ENCODE measurements around the gene ZBTB11. TPM values are rescaled to one million over a fixed set of nuclear protein-coding genes. Genes with fewer than 3 reads are reported as not detected.

The ZBTB11 gene
- total RNA-seq, 1 experiment from 2014 or later, result 22.4 TPM

DNA sequence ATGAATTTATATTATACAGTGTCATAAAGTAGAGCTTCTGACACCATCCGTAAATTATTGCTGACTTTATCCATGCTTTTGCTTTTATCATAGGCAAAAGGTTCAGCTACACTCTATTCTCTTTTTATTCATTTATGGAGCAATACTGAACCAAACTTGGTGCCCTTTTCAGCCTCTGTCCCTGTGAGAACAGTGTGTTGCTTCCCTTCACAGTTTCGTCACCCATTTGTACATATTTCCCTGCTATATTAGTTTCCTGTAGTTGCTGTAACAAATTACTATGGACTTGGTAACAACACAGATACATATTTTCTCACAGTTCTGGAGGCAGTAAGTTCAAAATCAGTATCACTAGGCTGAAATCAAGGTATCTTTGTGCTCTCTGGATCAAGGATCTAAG lies 12.4 kb upstream of the ZBTB11 start:
- ChIA-PET CTCF (no interaction called here), POLR2A (ENCODE audit: low non-redundant PET) (no interaction called here)
- no peaks in the 10 kb centered on the region for H3K27me3 ChIP-seq (replicated peaks; ENCODE audit: insufficient read depth, low read depth, low read length, poor library complexity)
- H3K9me3 ChIP-seq (ENCODE audit: low read depth, low read length, poor library complexity, severe bottlenecking), result no peaks in the 10 kb centered on the region
- H3K4me3 ChIP-seq (ENCODE audit: low read depth, low read length, poor library complexity, severe bottlenecking), result no peak overlapping the region
- peaks cover 18% of the 10 kb centered on the region for H3K36me3 ChIP-seq (ENCODE audit: insufficient read depth, low read length, poor library complexity, severe bottlenecking)
- no peak for DNase-seq (ENCODE audit: low spot score)
- intact Hi-C loops (cut with micrococcal nuclease; ENCODE audit: unreplicated experiment), result no loop called here
- no peak overlapping the region for H3K27ac ChIP-seq (ENCODE audit: low read depth, low read length, poor library complexity, severe bottlenecking)
- no peak for TF ChIP-seq EZH2 (IDR thresholded peaks at IDR 0.05; ENCODE audit: borderline replicate concordance, low read depth, low read length, poor library complexity, severe bottlenecking)
- TF ChIP-seq, protein P1, sequence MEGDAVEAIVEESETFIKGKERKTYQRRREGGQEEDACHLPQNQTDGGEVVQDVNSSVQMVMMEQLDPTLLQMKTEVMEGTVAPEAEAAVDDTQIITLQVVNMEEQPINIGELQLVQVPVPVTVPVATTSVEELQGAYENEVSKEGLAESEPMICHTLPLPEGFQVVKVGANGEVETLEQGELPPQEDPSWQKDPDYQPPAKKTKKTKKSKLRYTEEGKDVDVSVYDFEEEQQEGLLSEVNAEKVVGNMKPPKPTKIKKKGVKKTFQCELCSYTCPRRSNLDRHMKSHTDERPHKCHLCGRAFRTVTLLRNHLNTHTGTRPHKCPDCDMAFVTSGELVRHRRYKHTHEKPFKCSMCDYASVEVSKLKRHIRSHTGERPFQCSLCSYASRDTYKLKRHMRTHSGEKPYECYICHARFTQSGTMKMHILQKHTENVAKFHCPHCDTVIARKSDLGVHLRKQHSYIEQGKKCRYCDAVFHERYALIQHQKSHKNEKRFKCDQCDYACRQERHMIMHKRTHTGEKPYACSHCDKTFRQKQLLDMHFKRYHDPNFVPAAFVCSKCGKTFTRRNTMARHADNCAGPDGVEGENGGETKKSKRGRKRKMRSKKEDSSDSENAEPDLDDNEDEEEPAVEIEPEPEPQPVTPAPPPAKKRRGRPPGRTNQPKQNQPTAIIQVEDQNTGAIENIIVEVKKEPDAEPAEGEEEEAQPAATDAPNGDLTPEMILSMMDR (conservative IDR thresholded peaks at IDR 0.05; ENCODE audit: low read depth, low read length), result no peak
- no TSS peak for BruUV-seq (replicated peaks)
- peaks cover 11% of the 10 kb centered on the region for H3K4me1 ChIP-seq (ENCODE audit: insufficient read depth, low read length, poor library complexity, severe bottlenecking)

DNA sequence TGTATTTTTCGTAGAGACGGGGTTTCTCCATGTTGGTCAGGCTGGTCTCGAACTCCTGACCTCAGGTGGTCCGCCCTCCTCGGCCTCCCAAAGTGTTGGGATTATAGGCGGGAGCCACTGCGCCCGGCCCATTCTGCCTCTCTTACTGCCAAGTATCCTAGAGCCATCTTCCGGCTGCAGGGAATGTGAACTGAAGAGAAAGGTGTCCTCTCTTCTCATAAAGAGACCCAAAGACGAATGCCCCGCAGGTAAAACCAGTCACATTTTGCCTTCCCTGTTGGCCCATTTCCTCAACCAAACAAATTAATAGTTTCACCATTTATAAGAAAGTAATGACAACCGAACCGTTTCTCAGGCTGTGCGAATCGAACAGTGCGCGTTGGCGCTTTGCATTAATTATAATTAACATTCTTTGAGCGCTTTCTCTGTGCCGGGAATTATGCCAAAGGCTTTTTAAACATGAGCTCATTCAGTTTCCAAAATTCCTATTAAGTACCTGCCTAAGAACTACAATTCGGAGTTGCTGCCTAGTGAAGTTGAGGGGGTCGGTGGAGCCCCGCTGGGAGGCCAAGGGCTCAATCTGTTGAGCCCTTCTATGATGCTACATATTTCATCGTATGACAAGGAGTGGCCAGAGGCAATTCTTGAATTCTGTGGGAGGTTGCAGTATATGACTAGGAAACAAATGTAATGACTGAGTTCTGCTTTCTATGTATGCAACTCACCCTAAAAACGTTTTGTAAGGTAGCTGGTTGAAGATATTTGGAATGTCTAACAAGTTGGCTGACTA lies 10.4 kb upstream of the ZBTB11 start:
- ChIA-PET POLR2A (ENCODE audit: low non-redundant PET) (interaction anchor here (0.6 kb wide), 1 partner anchor 17 kb away, joined by 3 read pairs; no protein-coding TSS in a partner anchor), CTCF (no interaction called here)
- peak; percentile 51 for DNase-seq (ENCODE audit: low spot score)
- H3K4me3 ChIP-seq (ENCODE audit: low read depth, low read length, poor library complexity, severe bottlenecking), result peak overlapping the region; percentile 75
- H3K9me3 ChIP-seq (ENCODE audit: low read depth, low read length, poor library complexity, severe bottlenecking), result no peaks in the 10 kb centered on the region
- H3K27ac ChIP-seq (ENCODE audit: low read depth, low read length, poor library complexity, severe bottlenecking), result peak overlapping the region; percentile 94
- peaks cover 21% of the 10 kb centered on the region for H3K4me1 ChIP-seq (ENCODE audit: insufficient read depth, low read length, poor library complexity, severe bottlenecking)
- TSS peak; percentile 88 for BruUV-seq (replicated peaks)
- peaks cover 37% of the 10 kb centered on the region for H3K36me3 ChIP-seq (ENCODE audit: insufficient read depth, low read length, poor library complexity, severe bottlenecking)
- TF ChIP-seq, protein P1 (conservative IDR thresholded peaks at IDR 0.05; ENCODE audit: low read depth, low read length), result no peak
- no peak for TF ChIP-seq EZH2 (IDR thresholded peaks at IDR 0.05; ENCODE audit: borderline replicate concordance, low read depth, low read length, poor library complexity, severe bottlenecking)
- intact Hi-C loops (cut with micrococcal nuclease; ENCODE audit: unreplicated experiment), result no loop called here
- no peaks in the 10 kb centered on the region for H3K27me3 ChIP-seq (replicated peaks; ENCODE audit: insufficient read depth, low read depth, low read length, poor library complexity)

DNA sequence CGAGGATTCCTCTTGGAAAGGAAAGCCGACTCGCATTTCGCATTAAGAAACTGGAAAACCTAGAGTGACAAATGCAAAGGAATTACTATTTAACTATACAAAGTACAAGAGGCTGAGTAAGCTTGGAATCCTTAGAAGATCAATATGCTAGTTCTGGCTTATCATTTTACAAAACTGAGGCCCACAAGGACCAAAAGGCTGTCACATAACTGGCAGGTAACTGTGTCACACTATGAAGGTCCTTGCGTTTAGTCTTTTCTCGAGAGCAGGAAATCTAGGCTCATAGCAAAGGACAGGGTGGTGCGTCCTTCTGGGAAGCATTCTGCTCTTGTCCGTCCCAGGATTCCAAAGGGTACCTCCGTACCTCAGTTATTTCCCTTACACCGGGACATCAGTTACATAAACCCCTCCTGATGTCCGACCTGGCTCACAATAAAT lies 9.0 kb upstream of the ZBTB11 start:
- H3K27me3 ChIP-seq (replicated peaks; ENCODE audit: insufficient read depth, low read depth, low read length, poor library complexity), result no peaks in the 10 kb centered on the region
- TF ChIP-seq, protein P1 (conservative IDR thresholded peaks at IDR 0.05; ENCODE audit: low read depth, low read length), result no peak
- no peak for TF ChIP-seq EZH2 (IDR thresholded peaks at IDR 0.05; ENCODE audit: borderline replicate concordance, low read depth, low read length, poor library complexity, severe bottlenecking)
- peaks cover 52% of the 10 kb centered on the region for H3K36me3 ChIP-seq (ENCODE audit: insufficient read depth, low read length, poor library complexity, severe bottlenecking)
- peak overlapping the region; percentile 94 for H3K27ac ChIP-seq (ENCODE audit: low read depth, low read length, poor library complexity, severe bottlenecking)
- DNase-seq (ENCODE audit: low spot score), result no peak
- POLR2A ChIA-PET (ENCODE audit: low non-redundant PET), result no interaction called here
- peak overlapping the region; percentile 75 for H3K4me3 ChIP-seq (ENCODE audit: low read depth, low read length, poor library complexity, severe bottlenecking)
- no TSS peak for BruUV-seq (replicated peaks)
- peaks cover 21% of the 10 kb centered on the region for H3K4me1 ChIP-seq (ENCODE audit: insufficient read depth, low read length, poor library complexity, severe bottlenecking)
- intact Hi-C loops (cut with micrococcal nuclease; ENCODE audit: unreplicated experiment), result no loop called here
- CTCF ChIA-PET, result interaction anchor here (0.5 kb wide), 1 partner anchor 972 kb away, joined by 7 read pairs; no protein-coding TSS in a partner anchor
- no peaks in the 10 kb centered on the region for H3K9me3 ChIP-seq (ENCODE audit: low read depth, low read length, poor library complexity, severe bottlenecking)

All from A673 (cell line).